WTC11 (cell line): Measurements from ENCODE around the gene DSTYK. TPM values are rescaled to one million over a fixed set of nuclear protein-coding genes. Genes with fewer than 3 reads are reported as not detected.
A peak's percentile ranks its signal among the peaks of the same experiment; 100 is the strongest.

Experiments used
- ATAC-seq: fragments of 200-7000 bp; cut with Tn5 transposase; 2 replicates; pipeline ENCODE4 v1.10.0; 2021; ENCODE audit warnings: mild to moderate bottlenecking, moderate library complexity
- CTCF ChIA-PET: fragments of 300-600 bp; sonication (Branson Sonifier 250); formaldehyde crosslinking; loops from one replicate; lab custom pipeline; 2021; ENCODE audit warnings: antibody characterized with exemption; lab: Charles Lee
- POLR2A ChIA-PET: fragments of 350-600 bp; sonication (Branson Sonifier 250); formaldehyde crosslinking; loops from one replicate; lab custom pipeline; 2021; ENCODE audit warnings: antibody characterized with exemption; lab: Charles Lee
- DNase-seq: peaks from one replicate; pipeline ENCODE4 v3.0.0; 2021; ENCODE audit warnings: low spot score
- H3K27ac Mint-ChIP-seq: 2 replicates; pipeline ENCODE4 v1.8.0; 2021; ENCODE audit warnings: mixed read lengths
- H3K27me3 Mint-ChIP-seq: 2 replicates; pipeline ENCODE4 v1.8.0; 2021; ENCODE audit warnings: low read depth, mild to moderate bottlenecking, moderate library complexity, mixed read lengths
- H3K36me3 Mint-ChIP-seq: 2 replicates; pipeline ENCODE4 v1.8.0; 2021; ENCODE audit warnings: mixed read lengths
- H3K4me1 Mint-ChIP-seq: 2 replicates; pipeline ENCODE4 v1.8.0; 2022; ENCODE audit warnings: mixed read lengths
- H3K4me3 Mint-ChIP-seq: 2 replicates; pipeline ENCODE4 v1.8.0; 2021; ENCODE audit warnings: mild to moderate bottlenecking, moderate library complexity, mixed read lengths
- H3K9me3 Mint-ChIP-seq: 2 replicates; pipeline ENCODE4 v1.8.0; 2021; ENCODE audit warnings: mixed read lengths
- ATF1 ChIP-seq: sonication (generic); formaldehyde crosslinking; IDR thresholded peaks from 2 replicates; pipeline ENCODE4 v1.8.1; 2023; ENCODE audit warnings: mild to moderate bottlenecking, moderate library complexity, missing genetic modification reagents
- CDX4 ChIP-seq: fragments of 250-450 bp; sonication (Bioruptor Pico); IDR thresholded peaks from 2 replicates; pipeline ENCODE4 v1.9.0; 2021; ENCODE audit warnings: moderate library complexity, mild to moderate bottlenecking, inconsistent platforms, borderline replicate concordance
- CREM ChIP-seq: sonication (generic); formaldehyde crosslinking; IDR thresholded peaks from 2 replicates; pipeline ENCODE4 v1.8.1; 2022; ENCODE audit warnings: mild to moderate bottlenecking, missing genetic modification reagents, moderate library complexity
- ERG ChIP-seq: fragments of 250-450 bp; sonication (Bioruptor Pico); IDR thresholded peaks from 2 replicates; pipeline ENCODE4 v1.8.0; 2021; ENCODE audit warnings: mild to moderate bottlenecking
- ESRRA ChIP-seq: sonication (generic); formaldehyde crosslinking; IDR thresholded peaks from 2 replicates; pipeline ENCODE4 v1.8.1; 2022; ENCODE audit warnings: mild to moderate bottlenecking, missing genetic modification reagents, borderline replicate concordance
- GRHL2 ChIP-seq: fragments of 250-450 bp; sonication (Bioruptor Pico); IDR thresholded peaks from 2 replicates; pipeline ENCODE4 v1.8.0; 2022; ENCODE audit warnings: mild to moderate bottlenecking, moderate library complexity; ENCODE audit not compliant: insufficient replicate concordance, severe bottlenecking
- GTF2I ChIP-seq: fragments of 250-450 bp; sonication (Bioruptor Pico); conservative IDR thresholded peaks from 2 replicates; pipeline ENCODE4 v1.4.0; 2021; ENCODE audit warnings: mild to moderate bottlenecking
- NFATC4 ChIP-seq: fragments of 250-450 bp; sonication (Bioruptor Pico); IDR thresholded peaks from 2 replicates; pipeline ENCODE4 v1.9.0; 2021; ENCODE audit warnings: mild to moderate bottlenecking
- NFYB ChIP-seq: sonication (generic); formaldehyde crosslinking; conservative IDR thresholded peaks from 2 replicates; pipeline ENCODE4 v1.8.0; 2022; ENCODE audit warnings: low read depth, missing genetic modification reagents
- NR3C1 ChIP-seq: sonication (generic); formaldehyde crosslinking; conservative IDR thresholded peaks from 2 replicates; pipeline ENCODE4 v1.8.1; 2023; ENCODE audit warnings: low read depth, mild to moderate bottlenecking, missing genetic modification reagents
- SMAD3 ChIP-seq: sonication (generic); formaldehyde crosslinking; IDR thresholded peaks from 2 replicates; pipeline ENCODE4 v1.8.0; 2022; ENCODE audit warnings: missing genetic modification reagents, mild to moderate bottlenecking, borderline replicate concordance
- SMAD4 ChIP-seq: sonication (generic); formaldehyde crosslinking; IDR thresholded peaks from 2 replicates; pipeline ENCODE4 v1.8.0; 2022; ENCODE audit warnings: mild to moderate bottlenecking, missing genetic modification reagents
- TEAD4 ChIP-seq: sonication (generic); formaldehyde crosslinking; IDR thresholded peaks from 2 replicates; pipeline ENCODE4 v1.8.0; 2022; ENCODE audit warnings: mild to moderate bottlenecking, missing genetic modification reagents
- ZBTB43 ChIP-seq: sonication (generic); formaldehyde crosslinking; IDR thresholded peaks from 2 replicates; pipeline ENCODE4 v1.8.1; 2023; ENCODE audit warnings: mild to moderate bottlenecking, missing genetic modification reagents
- ZNF263 ChIP-seq: sonication (generic); formaldehyde crosslinking; IDR thresholded peaks from 2 replicates; pipeline ENCODE4 v1.8.1; 2022; ENCODE audit warnings: low read depth, mild to moderate bottlenecking, moderate library complexity, missing genetic modification reagents
- ZNF281 ChIP-seq: sonication (generic); formaldehyde crosslinking; IDR thresholded peaks from 2 replicates; pipeline ENCODE4 v1.8.0; 2023; ENCODE audit warnings: mild to moderate bottlenecking, missing genetic modification reagents
- ZNF396 ChIP-seq: fragments of 250-450 bp; sonication (Bioruptor Pico); IDR thresholded peaks from 2 replicates; pipeline ENCODE4 v1.8.0; 2021; ENCODE audit warnings: mild to moderate bottlenecking, moderate library complexity, borderline replicate concordance
- ZNF416 ChIP-seq: fragments of 250-450 bp; sonication (Bioruptor Pico); IDR thresholded peaks from 2 replicates; pipeline ENCODE4 v1.9.0; 2021; ENCODE audit warnings: mild to moderate bottlenecking, inconsistent platforms
- ZNF512 ChIP-seq: sonication (generic); formaldehyde crosslinking; IDR thresholded peaks from 2 replicates; pipeline ENCODE4 v1.8.1; 2022; ENCODE audit warnings: missing genetic modification reagents, borderline replicate concordance
- total RNA-seq: library from RNA; stranded (reverse); gene quantifications from 3 replicates; pipeline ENCODE4 v1.2.3, GENCODE V29; 2021
- TF ChIP-seq, protein P1 (sequence below): fragments of 250-450 bp; sonication (Bioruptor Pico); IDR thresholded peaks from 2 replicates; pipeline ENCODE4 v1.9.0; 2021; ENCODE audit warnings: mild to moderate bottlenecking

Gene DSTYK
- total RNA-seq, 1 experiment from 2014 or later = 11.6 TPM

- peak overlapping the region; percentile 33; the same call in 1 of the 2 replicates for H3K27ac Mint-ChIP-seq
Measured at GRCh38 chr1:205144751-205145150, 66.8 kb downstream of the DSTYK start.

DNA sequence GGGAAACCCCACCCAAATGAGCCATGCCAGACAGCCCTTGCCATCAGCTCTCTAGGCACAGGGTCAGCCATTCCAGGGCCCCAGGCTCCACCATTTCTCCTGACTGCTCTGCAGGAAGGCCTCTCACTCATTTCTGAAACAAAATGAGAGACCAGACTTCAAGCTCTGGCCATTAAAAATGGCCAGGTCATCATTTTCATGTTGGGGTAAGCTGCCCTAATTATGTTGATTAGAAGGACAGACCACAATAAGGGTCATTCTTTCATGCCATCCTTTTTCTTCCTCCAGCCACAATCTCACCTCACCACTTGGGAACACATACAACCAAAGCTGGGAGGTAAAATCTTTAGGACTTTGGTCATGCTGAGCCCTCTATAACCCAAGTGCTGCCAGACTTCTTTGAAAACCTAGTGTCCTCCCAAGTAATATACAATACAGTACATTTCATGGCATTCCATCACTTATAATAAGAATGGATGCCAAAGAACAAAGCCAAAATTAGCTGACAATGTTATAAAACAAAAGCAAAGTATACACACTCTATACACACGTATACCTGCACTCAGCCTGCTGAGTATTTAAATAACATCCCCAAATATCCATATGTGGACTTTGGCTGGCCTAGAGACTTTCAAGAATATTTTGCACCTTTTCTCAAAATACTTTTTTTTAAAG, 67.3 kb downstream of the DSTYK start:
- POLR2A ChIA-PET = interaction anchor here (0.6 kb wide), 1 partner anchor 83 kb away, joined by 3 read pairs; no protein-coding TSS in a partner anchor
- DNase-seq = no peak
- Mint-ChIP-seq H3K27ac (no peak overlapping the region), H3K9me3 (peaks cover 9% of the 10 kb centered on the region), H3K36me3 (peaks cover 17% of the 10 kb centered on the region), H3K4me1 (peaks cover 8% of the 10 kb centered on the region), H3K4me3 (no peak overlapping the region), H3K27me3 (no peaks in the 10 kb centered on the region)
- CTCF ChIA-PET = interaction anchor here (0.8 to 4.2 kb wide), 9 partner anchors 20 to 155 kb away, joined by 3 to 17 read pairs (median 3); partner anchors contain the start of genes RBBP5 and TMCC2
- TF ChIP-seq SMAD3 (no peak), TEAD4 (CRISPR knock-in tag) (no peak), ZNF512 (CRISPR knock-in tag) (no peak), CREM (CRISPR knock-in tag) (no peak)
- no peak for ATAC-seq

More at GRCh38 chr1:205144751-205145150, 66.8 kb downstream of the DSTYK start:
- Mint-ChIP-seq H3K4me3 (no peak overlapping the region), H3K9me3 (peaks cover 5% of the 10 kb centered on the region), H3K36me3 (peaks cover 14% of the 10 kb centered on the region), H3K27me3 (no peaks in the 10 kb centered on the region), H3K4me1 (peaks cover 8% of the 10 kb centered on the region)
- ATAC-seq = no peak
- DNase-seq = no peak
- TF ChIP-seq SMAD4 (CRISPR knock-in tag) (no peak), NR3C1 (no peak), ERG (CRISPR knock-in tag) (no peak), ATF1 (no peak), ZBTB43 (CRISPR knock-in tag) (no peak), CDX4 (CRISPR knock-in tag) (no peak), NFATC4 (CRISPR knock-in tag) (no peak), TEAD4 (CRISPR knock-in tag) (no peak), SMAD3 (no peak), GRHL2 (CRISPR knock-in tag) (no peak), ZNF396 (CRISPR knock-in tag) (no peak), NFYB (CRISPR knock-in tag) (no peak), ZNF281 (no peak), ZNF263 (CRISPR knock-in tag) (no peak), ZNF416 (no peak), GTF2I (CRISPR knock-in tag) (no peak), ESRRA (no peak)
- TF ChIP-seq, protein P1, sequence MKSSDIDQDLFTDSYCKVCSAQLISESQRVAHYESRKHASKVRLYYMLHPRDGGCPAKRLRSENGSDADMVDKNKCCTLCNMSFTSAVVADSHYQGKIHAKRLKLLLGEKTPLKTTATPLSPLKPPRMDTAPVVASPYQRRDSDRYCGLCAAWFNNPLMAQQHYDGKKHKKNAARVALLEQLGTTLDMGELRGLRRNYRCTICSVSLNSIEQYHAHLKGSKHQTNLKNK (CRISPR knock-in tag) = no peak
- ChIA-PET POLR2A (no interaction called here), CTCF (interaction anchor here (1.3 to 4.2 kb wide), 2 partner anchors 83 to 85 kb away, joined by 5 to 17 read pairs; no protein-coding TSS in a partner anchor)
